ENCODE data around the gene HIP1R. TPM values are rescaled to one million over a fixed set of nuclear protein-coding genes. Genes with fewer than 3 reads are reported as not detected.

The HIP1R gene
- total RNA-seq, 1 donor from 2014 or later = 66.0 TPM

GRCh38 chr12:122849352-122850047 is 14.2 kb downstream of the HIP1R start:
- no peak overlapping the region for H3K4me3 ChIP-seq
- no peak for TF ChIP-seq CTCF (IDR thresholded peaks at IDR 0.05)
- no peak for TF ChIP-seq POLR2AphosphoS5 (IDR thresholded peaks at IDR 0.05; ENCODE audit: insufficient read depth in 1 of 2, low read depth in 1 of 2)
- TF ChIP-seq POLR2A (IDR thresholded peaks at IDR 0.05) = no peak
- no peaks in the 10 kb centered on the region for H3K36me3 ChIP-seq
- no peak overlapping the region for H3K27ac ChIP-seq
- H3K27me3 ChIP-seq = no peaks in the 10 kb centered on the region
- DNase-seq (ENCODE audit: extremely low spot score in 2 of 2) = no peak
- peaks cover 45% of the 10 kb centered on the region for H3K4me1 ChIP-seq
- H3K9me3 ChIP-seq = no peaks in the 10 kb centered on the region
- intact Hi-C loops (cut with DNase I) = no loop called here

DNA sequence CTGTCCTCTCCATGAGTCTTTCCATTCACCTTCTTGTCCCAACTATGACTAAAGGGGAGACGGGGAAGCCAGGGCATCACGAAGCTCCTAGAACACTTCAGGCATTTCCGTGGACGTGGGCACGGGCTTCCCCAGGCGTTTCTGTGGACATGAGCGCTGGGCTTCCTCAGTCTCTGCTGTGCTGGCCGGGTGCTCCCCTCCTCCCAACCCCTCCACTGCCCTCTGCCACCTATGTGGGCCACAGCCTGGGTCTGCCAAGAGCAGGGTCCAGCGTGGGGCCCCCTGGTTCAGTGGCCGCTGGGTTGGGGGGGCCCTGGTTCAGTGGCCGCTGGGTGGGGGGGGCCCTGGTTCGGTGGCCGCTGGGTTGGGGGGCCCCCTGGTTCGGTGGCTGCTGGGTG is 14.8 kb downstream of the HIP1R start:
- intact Hi-C loops (cut with DNase I) = no loop called here
- H3K27ac ChIP-seq = no peak overlapping the region
- TF ChIP-seq CTCF (IDR thresholded peaks at IDR 0.05) = no peak
- H3K4me3 ChIP-seq = no peak overlapping the region
- DNase-seq (ENCODE audit: extremely low spot score in 2 of 2) = no peak
- H3K4me1 ChIP-seq = peaks cover 40% of the 10 kb centered on the region
- H3K9me3 ChIP-seq = no peaks in the 10 kb centered on the region
- H3K36me3 ChIP-seq = peaks cover 0 to 4% of the 10 kb centered on the region in 2 donors
- no peaks in the 10 kb centered on the region for H3K27me3 ChIP-seq

DNA sequence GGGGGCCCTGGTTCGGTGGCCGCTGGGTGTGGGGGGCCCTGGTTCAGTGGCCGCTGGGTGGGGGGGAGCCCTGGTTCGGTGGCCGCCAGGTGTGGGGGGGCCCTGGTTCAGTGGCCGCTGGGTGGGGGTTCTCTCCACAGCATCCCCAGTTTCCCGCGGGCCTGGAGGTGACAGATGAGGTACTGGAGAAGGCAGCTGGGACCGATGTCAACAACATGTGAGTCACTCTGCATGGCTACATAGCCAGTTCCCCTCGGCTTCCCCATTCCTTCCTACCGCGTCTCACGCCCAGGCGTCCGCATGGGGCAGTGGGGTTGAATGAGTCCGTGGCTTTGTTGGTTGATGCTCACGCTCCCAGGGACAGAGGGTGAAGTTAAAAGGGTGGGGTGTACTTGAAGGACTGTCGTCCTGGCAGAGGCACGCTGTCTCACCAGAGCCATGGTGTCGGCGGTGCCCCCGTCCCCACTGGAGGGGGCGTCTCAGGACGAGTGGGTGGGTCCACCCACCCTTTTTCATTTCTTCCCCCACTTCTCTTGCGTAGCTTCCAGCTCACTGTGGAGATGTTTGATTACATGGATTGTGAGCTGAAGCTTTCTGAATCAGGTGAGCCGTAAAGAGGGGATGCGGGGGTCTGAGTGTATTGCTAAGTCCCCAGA is 15.6 kb downstream of the HIP1R start:
- Histone ChIP-seq H3K4me3 (no peak overlapping the region), H3K27ac (peak overlapping the region; percentile 68), H3K9me3 (no peaks in the 10 kb centered on the region), H3K4me1 (peaks cover 32% of the 10 kb centered on the region), H3K27me3 (no peaks in the 10 kb centered on the region), H3K36me3 (peaks cover 0 to 12% of the 10 kb centered on the region in 2 donors)
- TF ChIP-seq POLR2AphosphoS5 (IDR thresholded peaks at IDR 0.05; ENCODE audit: insufficient read depth in 1 of 2, low read depth in 1 of 2) (no peak), POLR2A (IDR thresholded peaks at IDR 0.05) (no peak), CTCF (IDR thresholded peaks at IDR 0.05) (no peak)
- no peak for DNase-seq (ENCODE audit: extremely low spot score in 2 of 2)
- intact Hi-C loops (cut with DNase I) = no loop called here

DNA sequence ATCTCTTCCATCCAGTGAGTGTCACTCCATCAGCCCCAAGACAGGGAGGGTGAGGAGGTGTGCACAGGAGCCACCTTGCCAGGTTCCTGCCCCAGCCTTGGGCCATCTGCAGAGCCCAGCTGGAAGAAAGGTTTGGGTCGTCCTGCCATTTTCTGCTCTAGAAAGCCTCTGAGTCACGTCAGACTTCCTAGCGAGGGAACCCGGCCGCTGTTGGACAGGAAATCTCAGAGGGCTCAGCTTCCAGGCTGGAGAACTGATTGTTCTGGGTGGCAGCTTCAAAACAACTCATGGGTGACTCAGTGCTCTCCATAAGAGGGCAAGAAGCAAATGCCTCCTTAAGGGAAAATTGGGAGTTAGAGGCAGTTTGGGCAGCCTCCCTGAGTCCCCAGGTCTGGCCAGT is 16.6 kb downstream of the HIP1R start:
- H3K4me1 ChIP-seq = peaks cover 28% of the 10 kb centered on the region
- no peak for DNase-seq (ENCODE audit: extremely low spot score in 2 of 2)
- H3K4me3 ChIP-seq = no peak overlapping the region
- TF ChIP-seq POLR2A (IDR thresholded peaks at IDR 0.05) = no peak
- TF ChIP-seq POLR2AphosphoS5 (IDR thresholded peaks at IDR 0.05; ENCODE audit: insufficient read depth in 1 of 2, low read depth in 1 of 2) = peak; percentile 43 to 78
- H3K9me3 ChIP-seq = no peaks in the 10 kb centered on the region
- H3K36me3 ChIP-seq = peaks cover 0 to 21% of the 10 kb centered on the region in 2 donors
- no peaks in the 10 kb centered on the region for H3K27me3 ChIP-seq
- intact Hi-C loops (cut with DNase I) = no loop called here
- H3K27ac ChIP-seq = peak overlapping the region; percentile 68

GRCh38 chr12:122852336-122853275 is 17.3 kb downstream of the HIP1R start:
- Histone ChIP-seq H3K27ac (peak overlapping the region; percentile 68), H3K27me3 (no peaks in the 10 kb centered on the region), H3K4me1 (peaks cover 28% of the 10 kb centered on the region), H3K36me3 (peaks cover 0 to 24% of the 10 kb centered on the region in 2 donors), H3K4me3 (no peak overlapping the region), H3K9me3 (no peaks in the 10 kb centered on the region)
- TF ChIP-seq CTCF (IDR thresholded peaks at IDR 0.05) = no peak
- TF ChIP-seq POLR2AphosphoS5 (IDR thresholded peaks at IDR 0.05; ENCODE audit: insufficient read depth in 1 of 2, low read depth in 1 of 2) = no peak
- TF ChIP-seq POLR2A (IDR thresholded peaks at IDR 0.05) = no peak
- intact Hi-C loops (cut with DNase I) = no loop called here
- DNase-seq (ENCODE audit: extremely low spot score in 2 of 2) = no peak
